Prostate gland (tissue), 2 donors: ENCODE data around the gene PLEKHM2.

ENCODE experiments used
- CTCF ChIP-seq, 4 experiments: fragments of 200-600 bp in 2 of 4; fragments of 450-650 bp in 2 of 4; sonication (generic) in 2 of 4; IDR thresholded peaks; 1 replicate in 3 of 4; 2 replicates in 1 of 4; pipeline ENCODE4 v1.5.1; 2016 to 2019; ENCODE audit warnings: antibody characterized with exemption in 4 of 4, mild to moderate bottlenecking in 2 of 4, moderate library complexity in 2 of 4
- POLR2A ChIP-seq: fragments of 450-650 bp; IDR thresholded peaks from one replicate; pipeline ENCODE4 v1.6.1; 2016; ENCODE audit warnings: antibody characterized with exemption, mild to moderate bottlenecking

- TF ChIP-seq POLR2A (no peak), CTCF (IDR thresholded peaks at IDR 0.05) (no peak)
Observed at GRCh38 chr1:15698201-15698600, 14.1 kb downstream of the PLEKHM2 start.
